ENCODE data around the gene ADAMTS16.

DNA sequence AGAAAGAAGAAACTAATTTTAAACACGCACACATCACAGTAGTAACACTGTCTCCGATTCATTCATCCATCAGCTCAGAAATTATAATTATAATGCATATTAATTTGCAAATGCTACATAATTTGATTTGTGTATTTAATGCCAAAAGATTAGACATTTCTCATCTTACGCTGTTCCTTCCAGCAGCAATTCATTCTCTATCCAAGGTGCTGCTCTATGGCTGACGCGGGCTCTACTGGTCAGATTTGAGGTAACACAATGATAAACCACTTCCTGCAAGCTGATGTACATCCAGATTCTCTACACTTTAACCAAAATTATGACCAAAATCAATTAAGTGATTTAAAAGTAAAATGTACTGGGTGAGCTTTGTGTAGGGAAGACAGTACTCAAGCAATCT lies 204.5 kb downstream of the ADAMTS16 start:
- TF ChIP-seq, protein P1, sequence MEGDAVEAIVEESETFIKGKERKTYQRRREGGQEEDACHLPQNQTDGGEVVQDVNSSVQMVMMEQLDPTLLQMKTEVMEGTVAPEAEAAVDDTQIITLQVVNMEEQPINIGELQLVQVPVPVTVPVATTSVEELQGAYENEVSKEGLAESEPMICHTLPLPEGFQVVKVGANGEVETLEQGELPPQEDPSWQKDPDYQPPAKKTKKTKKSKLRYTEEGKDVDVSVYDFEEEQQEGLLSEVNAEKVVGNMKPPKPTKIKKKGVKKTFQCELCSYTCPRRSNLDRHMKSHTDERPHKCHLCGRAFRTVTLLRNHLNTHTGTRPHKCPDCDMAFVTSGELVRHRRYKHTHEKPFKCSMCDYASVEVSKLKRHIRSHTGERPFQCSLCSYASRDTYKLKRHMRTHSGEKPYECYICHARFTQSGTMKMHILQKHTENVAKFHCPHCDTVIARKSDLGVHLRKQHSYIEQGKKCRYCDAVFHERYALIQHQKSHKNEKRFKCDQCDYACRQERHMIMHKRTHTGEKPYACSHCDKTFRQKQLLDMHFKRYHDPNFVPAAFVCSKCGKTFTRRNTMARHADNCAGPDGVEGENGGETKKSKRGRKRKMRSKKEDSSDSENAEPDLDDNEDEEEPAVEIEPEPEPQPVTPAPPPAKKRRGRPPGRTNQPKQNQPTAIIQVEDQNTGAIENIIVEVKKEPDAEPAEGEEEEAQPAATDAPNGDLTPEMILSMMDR (IDR thresholded peaks at IDR 0.05), result no peak
- no peak for TF ChIP-seq POLR2AphosphoS5 (IDR thresholded peaks at IDR 0.05)
- no peak for TF ChIP-seq POLR2A (IDR thresholded peaks at IDR 0.05)
